ENCODE data around the gene NKTR. TPM values are rescaled to one million over a fixed set of nuclear protein-coding genes. Genes with fewer than 3 reads are reported as not detected.
A peak's percentile ranks its signal among the peaks of the same experiment; 100 is the strongest.

Gene NKTR
- total and polyA plus RNA-seq, 9 of the 15 experiments (the other 6 are each of a cell fraction or from before 2014, with no cell fraction given): 19.7 to 123 (median 92.6) TPM

DNA sequence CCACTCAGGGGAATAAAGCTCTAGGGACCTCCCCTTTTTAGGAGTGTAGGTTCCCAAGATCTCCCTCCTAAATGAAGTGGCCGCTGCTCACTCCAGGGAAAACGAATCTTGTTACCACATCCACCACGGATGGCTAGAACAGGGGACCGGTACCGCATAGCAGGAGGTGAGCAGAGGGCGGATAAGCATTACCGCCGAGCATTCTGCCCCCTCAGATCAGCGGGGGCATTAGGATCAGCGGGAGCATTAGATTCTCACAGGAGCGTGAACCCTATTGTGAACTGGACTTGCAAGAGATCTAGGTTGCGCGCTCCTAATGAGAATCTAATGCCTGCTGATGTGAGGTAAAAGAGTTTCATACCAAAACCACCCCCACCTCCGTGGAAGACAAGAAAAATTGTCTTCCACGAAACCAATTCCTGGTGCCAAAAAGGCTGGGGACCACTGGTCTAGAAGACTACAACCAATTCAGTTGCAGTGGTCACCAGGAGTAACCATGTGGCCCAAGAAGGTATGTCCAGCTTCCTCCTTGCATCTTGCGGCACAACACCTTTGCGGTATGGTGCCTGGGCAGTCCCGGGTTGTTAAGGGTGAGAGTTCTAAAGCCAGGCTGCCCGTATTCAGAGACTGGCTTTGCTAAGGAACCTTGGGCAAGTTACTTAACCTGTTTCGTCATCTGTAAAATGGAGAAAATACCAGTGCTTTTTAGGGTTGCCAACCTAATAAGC lies 10.9 kb upstream of the NKTR start:
- CTCF ChIA-PET (ENCODE audit: low intra/inter-chr PET ratio): no interaction called here
- BruUV-seq (replicated peaks): no TSS peak
- Histone ChIP-seq H3K27ac (ENCODE audit: extremely low read depth, low read depth, low read length) (peak overlapping the region; percentile 57), H3K36me3 (ENCODE audit: control insufficient read depth, insufficient read depth, low read length) (peaks cover 29% of the 10 kb centered on the region), H3K9me1 (ENCODE audit: control insufficient read depth, insufficient read depth, low read length) (no peaks in the 10 kb centered on the region), H3K4me2 (ENCODE audit: insufficient read depth, low read length) (peak overlapping the region; percentile 83), H3K79me2 (ENCODE audit: control insufficient read depth, insufficient read depth, low read length) (peaks cover 36% of the 10 kb centered on the region), H3K27me3 (ENCODE audit: control insufficient read depth in 2 of 2, insufficient read depth in 2 of 2, low read length in 2 of 2) (no peaks in the 10 kb centered on the region), H3K9me3 (replicated peaks; ENCODE audit: control insufficient read depth, insufficient read depth, low read depth, low read length) (no peaks in the 10 kb centered on the region), H3K4me3 (peak overlapping the region; percentile 59), H3K9ac (ENCODE audit: insufficient read depth in 1 of 2, low read depth in 2 of 2, low read length in 2 of 2) (peak overlapping the region; percentile 15 to 46; a peak in 3 of 4 replicates), H3K4me1 (replicated peaks in 1 of 2; ENCODE audit: control insufficient read depth in 2 of 2, insufficient read depth in 2 of 2, low read length in 2 of 2) (peaks cover 16 to 21% of the 10 kb centered on the region in 2 experiments; a peak in 4 of 5 replicates), H2AFZ (ENCODE audit: low read depth, low read length) (peak overlapping the region; percentile 92), H4K20me1 (replicated peaks; ENCODE audit: control insufficient read depth, insufficient read depth, low read length) (no peaks in the 10 kb centered on the region)
- TF ChIP-seq CEBPB (tag; IDR thresholded peaks at IDR 0.05): peak; percentile 32; the same call in 1 of the 2 replicates
- TF ChIP-seq, protein P1, sequence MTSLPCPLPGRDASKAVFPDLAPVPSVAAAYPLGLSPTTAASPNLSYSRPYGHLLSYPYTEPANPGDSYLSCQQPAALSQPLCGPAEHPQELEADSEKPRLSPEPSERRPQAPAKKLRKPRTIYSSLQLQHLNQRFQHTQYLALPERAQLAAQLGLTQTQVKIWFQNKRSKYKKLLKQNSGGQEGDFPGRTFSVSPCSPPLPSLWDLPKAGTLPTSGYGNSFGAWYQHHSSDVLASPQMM (CRISPR knock-in tag; IDR thresholded peaks at IDR 0.05): no peak
- TF ChIP-seq, protein P2, sequence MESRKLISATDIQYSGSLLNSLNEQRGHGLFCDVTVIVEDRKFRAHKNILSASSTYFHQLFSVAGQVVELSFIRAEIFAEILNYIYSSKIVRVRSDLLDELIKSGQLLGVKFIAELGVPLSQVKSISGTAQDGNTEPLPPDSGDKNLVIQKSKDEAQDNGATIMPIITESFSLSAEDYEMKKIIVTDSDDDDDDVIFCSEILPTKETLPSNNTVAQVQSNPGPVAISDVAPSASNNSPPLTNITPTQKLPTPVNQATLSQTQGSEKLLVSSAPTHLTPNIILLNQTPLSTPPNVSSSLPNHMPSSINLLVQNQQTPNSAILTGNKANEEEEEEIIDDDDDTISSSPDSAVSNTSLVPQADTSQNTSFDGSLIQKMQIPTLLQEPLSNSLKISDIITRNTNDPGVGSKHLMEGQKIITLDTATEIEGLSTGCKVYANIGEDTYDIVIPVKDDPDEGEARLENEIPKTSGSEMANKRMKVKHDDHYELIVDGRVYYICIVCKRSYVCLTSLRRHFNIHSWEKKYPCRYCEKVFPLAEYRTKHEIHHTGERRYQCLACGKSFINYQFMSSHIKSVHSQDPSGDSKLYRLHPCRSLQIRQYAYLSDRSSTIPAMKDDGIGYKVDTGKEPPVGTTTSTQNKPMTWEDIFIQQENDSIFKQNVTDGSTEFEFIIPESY (CRISPR knock-in tag; IDR thresholded peaks at IDR 0.05): peak; percentile 87
- no peak for ATAC-seq
- FAIRE-seq: no peak
- in situ Hi-C loops (cut with MboI) (no loop called here), intact Hi-C loops (cut with micrococcal nuclease) (loop anchor here (1.0 kb wide), 1 partner anchor 11 kb away; the partner anchor contains the start of gene NKTR)
- WGBS (ENCODE audit: insufficient coverage, low coverage, missing lambda C conversion rate): 88% methylated on average over 20 of the region's 20 CpGs
- no peak for DNase-seq (ENCODE audit: extremely low read depth in 1 of 4, low spot score in 3 of 4)
- POLR2A ChIA-PET: interaction anchor here (0.9 to 3.4 kb wide), 6 partner anchors 8 to 204 kb away, joined by 4 to 33 read pairs (median 6); partner anchors contain the start of genes NKTR and SEC22C

All from K562 (cell line).